Measurements from ENCODE around the gene NTSR2. TPM values are rescaled to one million over a fixed set of nuclear protein-coding genes. Genes with fewer than 3 reads are reported as not detected.

Gene NTSR2
- total RNA-seq, 1 donor, result not detected

GRCh38 chr2:11617984-11618707 lies 51.8 kb downstream of the NTSR2 start:
- H3K4me1 ChIP-seq (ENCODE audit: insufficient read depth, low read length), result no peaks in the 10 kb centered on the region
- no peaks in the 10 kb centered on the region for H3K9me3 ChIP-seq (ENCODE audit: low read depth, low read length)
- H3K4me3 ChIP-seq (ENCODE audit: low read length), result no peak overlapping the region
- H3K27me3 ChIP-seq (ENCODE audit: insufficient read depth, low read length), result no peaks in the 10 kb centered on the region

GRCh38 chr2:11617527-11617926 lies 52.5 kb downstream of the NTSR2 start:
- Histone ChIP-seq H3K4me1 (ENCODE audit: insufficient read depth, low read length) (no peaks in the 10 kb centered on the region), H3K27me3 (ENCODE audit: insufficient read depth, low read length) (no peaks in the 10 kb centered on the region), H3K4me3 (ENCODE audit: low read length) (no peak overlapping the region), H3K9me3 (ENCODE audit: low read depth, low read length) (no peaks in the 10 kb centered on the region)

GRCh38 chr2:11616851-11617415 lies 53.1 kb downstream of the NTSR2 start:
- no peaks in the 10 kb centered on the region for H3K4me1 ChIP-seq (ENCODE audit: insufficient read depth, low read length)
- H3K4me3 ChIP-seq (ENCODE audit: low read length), result no peak overlapping the region
- H3K27me3 ChIP-seq (ENCODE audit: insufficient read depth, low read length), result no peaks in the 10 kb centered on the region
- no peaks in the 10 kb centered on the region for H3K9me3 ChIP-seq (ENCODE audit: low read depth, low read length)

- Histone ChIP-seq H3K4me3 (ENCODE audit: low read length) (no peak overlapping the region), H3K4me1 (ENCODE audit: insufficient read depth, low read length) (no peaks in the 10 kb centered on the region), H3K9me3 (ENCODE audit: low read depth, low read length) (no peaks in the 10 kb centered on the region), H3K27me3 (ENCODE audit: insufficient read depth, low read length) (no peaks in the 10 kb centered on the region)
These were observed 53.8 kb downstream of the NTSR2 start for GRCh38 chr2:11616097-11616687.

GRCh38 chr2:11615209-11615608 lies 54.8 kb downstream of the NTSR2 start:
- Histone ChIP-seq H3K9me3 (ENCODE audit: low read depth, low read length) (no peaks in the 10 kb centered on the region), H3K4me3 (ENCODE audit: low read length) (no peak overlapping the region), H3K4me1 (ENCODE audit: insufficient read depth, low read length) (no peaks in the 10 kb centered on the region), H3K27me3 (ENCODE audit: insufficient read depth, low read length) (no peaks in the 10 kb centered on the region)

- H3K9me3 ChIP-seq (ENCODE audit: low read depth, low read length), result no peaks in the 10 kb centered on the region
- H3K27me3 ChIP-seq (ENCODE audit: insufficient read depth, low read length), result no peaks in the 10 kb centered on the region
- H3K4me1 ChIP-seq (ENCODE audit: insufficient read depth, low read length), result no peaks in the 10 kb centered on the region
- H3K4me3 ChIP-seq (ENCODE audit: low read length), result no peak overlapping the region
These were observed 56.7 kb downstream of the NTSR2 start for GRCh38 chr2:11613297-11613696.

GRCh38 chr2:11612553-11613215 lies 57.3 kb downstream of the NTSR2 start:
- no peak overlapping the region for H3K4me3 ChIP-seq (ENCODE audit: low read length)
- no peaks in the 10 kb centered on the region for H3K27me3 ChIP-seq (ENCODE audit: insufficient read depth, low read length)
- H3K9me3 ChIP-seq (ENCODE audit: low read depth, low read length), result no peaks in the 10 kb centered on the region
- H3K4me1 ChIP-seq (ENCODE audit: insufficient read depth, low read length), result no peaks in the 10 kb centered on the region

GRCh38 chr2:11611251-11611650 lies 58.7 kb downstream of the NTSR2 start:
- Histone ChIP-seq H3K27me3 (ENCODE audit: insufficient read depth, low read length) (no peaks in the 10 kb centered on the region), H3K4me1 (ENCODE audit: insufficient read depth, low read length) (no peaks in the 10 kb centered on the region), H3K9me3 (ENCODE audit: low read depth, low read length) (no peaks in the 10 kb centered on the region), H3K4me3 (ENCODE audit: low read length) (no peak overlapping the region)

- H3K4me1 ChIP-seq (ENCODE audit: insufficient read depth, low read length), result no peaks in the 10 kb centered on the region
- no peaks in the 10 kb centered on the region for H3K9me3 ChIP-seq (ENCODE audit: low read depth, low read length)
- H3K4me3 ChIP-seq (ENCODE audit: low read length), result no peak overlapping the region
- no peaks in the 10 kb centered on the region for H3K27me3 ChIP-seq (ENCODE audit: insufficient read depth, low read length)
These were observed 59.3 kb downstream of the NTSR2 start for GRCh38 chr2:11610624-11611242.

Other genes with a start within 250 kb of the NTSR2 start
- 5.8 TPM for gene E2F6, start 204.0 kb downstream of the NTSR2 start, total RNA-seq
- 0.10 TPM for gene GREB1, start 136.2 kb downstream of the NTSR2 start, total RNA-seq
- gene LPIN1, start 76.4 kb upstream of the NTSR2 start, total RNA-seq, result 52.8 TPM